DOHH2 (cell line): ENCODE data around the gene FAM83E.
A peak's percentile ranks its signal among the peaks of the same experiment; 100 is the strongest.

Experiments
- H3F3A ChIP-seq: fragments of 200-600 bp; sonication (generic), shearing (Covaris generic); 2 replicates; pipeline ENCODE4 v1.6.0; 2016; ENCODE audit warnings: antibody characterized with exemption, mild to moderate bottlenecking; ENCODE audit not compliant: control insufficient read depth, insufficient read depth
- H3K27ac ChIP-seq: fragments of 200-600 bp; sonication (generic); 2 replicates; pipeline ENCODE4 v1.5.1; 2014; ENCODE audit warnings: low read depth, mild to moderate bottlenecking, low read length, moderate library complexity
- H3K27me3 ChIP-seq: fragments of 200-600 bp; sonication (generic); 2 replicates; pipeline ENCODE4 v1.6.1; 2014; ENCODE audit warnings: mild to moderate bottlenecking, low read length, mixed read lengths; ENCODE audit not compliant: control insufficient read depth
- H3K36me3 ChIP-seq: fragments of 200-600 bp; sonication (generic); 2 replicates; pipeline ENCODE4 v1.6.1; 2014; ENCODE audit warnings: mild to moderate bottlenecking, low read length, moderate library complexity, mixed read lengths; ENCODE audit not compliant: control insufficient read depth
- H3K4me1 ChIP-seq: fragments of 200-600 bp; sonication (generic); 2 replicates; pipeline ENCODE4 v1.6.1; 2014; ENCODE audit warnings: mild to moderate bottlenecking, low read length, mixed read lengths; ENCODE audit not compliant: control insufficient read depth
- H3K4me2 ChIP-seq: fragments of 200-600 bp; sonication (generic); 2 replicates; pipeline ENCODE4 v1.6.0; 2014; ENCODE audit warnings: mild to moderate bottlenecking, low read length, moderate library complexity
- H3K4me3 ChIP-seq: fragments of 200-600 bp; sonication (generic); 2 replicates; pipeline ENCODE4 v1.5.1; 2014; ENCODE audit warnings: mild to moderate bottlenecking, low read length, mixed read lengths
- H3K79me2 ChIP-seq: fragments of 200-600 bp; sonication (generic); 2 replicates; pipeline ENCODE4 v1.6.1; 2014; ENCODE audit warnings: mild to moderate bottlenecking, low read length, mixed read lengths; ENCODE audit not compliant: control insufficient read depth
- H3K9me2 ChIP-seq: fragments of 200-600 bp; sonication (generic); replicated peaks from 2 replicates; pipeline ENCODE4 v1.6.1; 2014; ENCODE audit warnings: mild to moderate bottlenecking, low read length, mixed read lengths; ENCODE audit not compliant: control insufficient read depth
- H3K9me3 ChIP-seq: fragments of 200-600 bp; sonication (generic); 2 replicates; pipeline ENCODE4 v1.6.1; 2014; ENCODE audit warnings: antibody characterized with exemption, low read length, mixed read lengths; ENCODE audit not compliant: control insufficient read depth, insufficient read depth
- H4K20me1 ChIP-seq: fragments of 200-600 bp; sonication (generic); 2 replicates; pipeline ENCODE4 v1.6.0; 2014; ENCODE audit warnings: low read depth, mild to moderate bottlenecking, antibody characterized with exemption, low read length, moderate library complexity; ENCODE audit not compliant: control insufficient read depth, insufficient read depth
- EZH2phosphoT487 ChIP-seq: fragments of 200-600 bp; sonication (generic); IDR thresholded peaks from 2 replicates; pipeline ENCODE4 v1.6.1; 2017; ENCODE audit warnings: borderline replicate concordance, mild to moderate bottlenecking, antibody characterized with exemption, low read length, moderate library complexity, mixed read lengths
- TF ChIP-seq, protein P1 (sequence below): fragments of 200-600 bp; sonication (generic); IDR thresholded peaks from one replicate; pipeline ENCODE4 v1.5.1; 2014; ENCODE audit warnings: antibody characterized with exemption, mild to moderate bottlenecking, low read depth, low read length; ENCODE audit not compliant: poor library complexity, severe bottlenecking

Gene FAM83E

DNA sequence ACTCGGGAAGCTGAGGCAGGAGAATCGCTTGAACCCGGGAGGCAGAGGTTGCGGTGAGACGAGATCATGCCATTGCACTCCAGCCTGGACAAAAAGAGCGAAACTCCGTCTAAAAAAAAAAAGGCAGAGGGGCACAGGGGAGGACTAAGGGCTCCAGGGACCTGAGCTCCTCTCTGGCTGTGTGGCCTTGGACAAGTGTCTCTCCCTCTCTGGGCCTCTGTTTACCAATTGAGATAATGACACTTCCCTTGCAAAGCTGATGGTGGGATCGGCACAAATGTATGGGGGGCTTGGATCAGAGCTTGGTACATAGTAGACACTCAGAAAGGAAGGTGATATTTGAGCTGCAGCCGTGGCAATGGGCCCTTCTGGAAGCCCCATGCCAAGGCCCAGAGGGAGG, 19.7 kb downstream of the FAM83E start:
- Histone ChIP-seq H3K27me3 (no peaks in the 10 kb centered on the region), H3K27ac (no peak overlapping the region), H3K9me3 (no peaks in the 10 kb centered on the region), H4K20me1 (no peaks in the 10 kb centered on the region), H3K36me3 (no peaks in the 10 kb centered on the region), H3K79me2 (no peaks in the 10 kb centered on the region), H3K4me3 (no peak overlapping the region), H3K4me1 (peaks cover 16% of the 10 kb centered on the region), H3K4me2 (no peak overlapping the region), H3K9me2 (no peaks in the 10 kb centered on the region), H3F3A (no peaks in the 10 kb centered on the region)
- TF ChIP-seq, protein P1, sequence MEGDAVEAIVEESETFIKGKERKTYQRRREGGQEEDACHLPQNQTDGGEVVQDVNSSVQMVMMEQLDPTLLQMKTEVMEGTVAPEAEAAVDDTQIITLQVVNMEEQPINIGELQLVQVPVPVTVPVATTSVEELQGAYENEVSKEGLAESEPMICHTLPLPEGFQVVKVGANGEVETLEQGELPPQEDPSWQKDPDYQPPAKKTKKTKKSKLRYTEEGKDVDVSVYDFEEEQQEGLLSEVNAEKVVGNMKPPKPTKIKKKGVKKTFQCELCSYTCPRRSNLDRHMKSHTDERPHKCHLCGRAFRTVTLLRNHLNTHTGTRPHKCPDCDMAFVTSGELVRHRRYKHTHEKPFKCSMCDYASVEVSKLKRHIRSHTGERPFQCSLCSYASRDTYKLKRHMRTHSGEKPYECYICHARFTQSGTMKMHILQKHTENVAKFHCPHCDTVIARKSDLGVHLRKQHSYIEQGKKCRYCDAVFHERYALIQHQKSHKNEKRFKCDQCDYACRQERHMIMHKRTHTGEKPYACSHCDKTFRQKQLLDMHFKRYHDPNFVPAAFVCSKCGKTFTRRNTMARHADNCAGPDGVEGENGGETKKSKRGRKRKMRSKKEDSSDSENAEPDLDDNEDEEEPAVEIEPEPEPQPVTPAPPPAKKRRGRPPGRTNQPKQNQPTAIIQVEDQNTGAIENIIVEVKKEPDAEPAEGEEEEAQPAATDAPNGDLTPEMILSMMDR = no peak

DNA sequence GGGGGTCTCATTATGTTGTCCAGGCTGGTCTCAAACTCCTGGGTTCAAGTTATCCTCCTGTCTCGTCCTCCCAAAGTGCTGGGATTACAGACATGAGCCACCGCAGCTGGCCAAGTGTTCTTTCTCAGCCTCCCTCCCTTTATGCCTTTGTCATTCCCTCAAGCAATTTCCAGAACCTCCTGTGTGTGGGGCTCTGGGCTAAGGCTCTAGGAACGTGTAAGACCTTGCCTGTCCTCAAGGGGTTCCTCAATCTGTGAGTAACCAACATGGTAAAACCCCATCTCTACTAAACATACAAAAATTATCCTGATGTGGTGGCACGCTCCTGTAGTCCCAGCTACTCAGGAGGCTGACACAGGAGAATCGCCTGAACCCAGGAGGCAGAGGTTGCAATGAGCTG, 23.9 kb downstream of the FAM83E start:
- H3K9me2 ChIP-seq = no peaks in the 10 kb centered on the region
- peaks cover 4% of the 10 kb centered on the region; the same call in 1 of the 2 replicates for H3K4me1 ChIP-seq
- no peaks in the 10 kb centered on the region for H3F3A ChIP-seq
- H4K20me1 ChIP-seq = no peaks in the 10 kb centered on the region
- no peaks in the 10 kb centered on the region for H3K9me3 ChIP-seq
- no peak overlapping the region for H3K4me3 ChIP-seq
- no peak overlapping the region for H3K27ac ChIP-seq
- no peaks in the 10 kb centered on the region for H3K27me3 ChIP-seq
- no peaks in the 10 kb centered on the region for H3K79me2 ChIP-seq
- no peaks in the 10 kb centered on the region for H3K36me3 ChIP-seq
- no peak overlapping the region for H3K4me2 ChIP-seq
- no peak for TF ChIP-seq EZH2phosphoT487
- TF ChIP-seq, protein P1 = no peak

DNA sequence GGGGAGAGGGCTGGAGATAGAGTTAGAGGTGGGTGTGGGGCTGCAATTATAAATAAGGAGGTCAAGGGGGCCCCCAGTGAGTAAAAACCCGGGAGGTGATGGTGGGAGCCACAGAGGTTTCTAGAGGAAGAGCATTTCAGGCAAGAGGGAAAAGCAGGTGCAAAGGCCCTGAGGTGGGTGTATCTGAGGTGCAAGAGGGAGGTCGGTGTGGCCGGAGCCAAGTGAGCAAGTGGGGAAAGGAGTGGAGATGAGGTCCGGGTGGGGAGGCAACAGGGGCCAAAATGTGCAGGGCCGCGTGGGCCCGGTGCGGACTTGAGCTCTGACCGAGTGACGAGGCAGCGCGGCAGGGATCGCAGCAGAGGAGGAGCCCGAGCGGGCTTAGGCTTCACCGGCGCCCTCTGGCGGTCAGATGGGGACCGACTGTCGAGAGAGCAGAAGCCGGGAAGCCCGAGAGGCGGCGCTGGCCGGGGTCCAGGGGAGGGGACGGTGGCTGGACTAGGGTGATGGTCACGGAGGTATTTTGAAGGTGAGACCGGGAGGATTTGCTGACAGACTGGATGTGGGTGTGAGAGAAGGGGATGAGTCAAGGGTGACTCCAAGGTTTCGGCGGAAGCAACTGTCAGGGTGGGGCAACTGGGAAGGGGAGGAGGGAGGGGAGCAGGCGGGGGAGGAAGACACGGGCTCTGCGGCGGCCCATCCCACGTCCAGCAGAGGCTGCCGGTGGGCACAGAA, 26.0 kb downstream of the FAM83E start:
- peak overlapping the region; percentile 46 for H3K4me3 ChIP-seq
- H3K27ac ChIP-seq = no peak overlapping the region
- H4K20me1 ChIP-seq = no peaks in the 10 kb centered on the region
- no peaks in the 10 kb centered on the region for H3K27me3 ChIP-seq
- no peaks in the 10 kb centered on the region for H3K9me2 ChIP-seq
- TF ChIP-seq EZH2phosphoT487 = no peak
- TF ChIP-seq, protein P1 = peak; percentile 99
- no peaks in the 10 kb centered on the region for H3F3A ChIP-seq
- no peaks in the 10 kb centered on the region for H3K9me3 ChIP-seq
- peak overlapping the region; percentile 61 for H3K4me2 ChIP-seq
- H3K4me1 ChIP-seq = peaks cover 9% of the 10 kb centered on the region
- no peaks in the 10 kb centered on the region for H3K36me3 ChIP-seq
- no peaks in the 10 kb centered on the region for H3K79me2 ChIP-seq
